Left hindlimb (tissue), 1 donor: ENCODE measurements around the gene ZDHHC21.
"Not testable (repeated sequence)": the region's sequence is repeated elsewhere in the genome, so short reads cannot be mapped to it uniquely, and the experiment has no call there.

Experiments
- DNase-seq: peaks from one replicate; pipeline ENCODE4 v3.0.0-alpha.2; 2018

The ZDHHC21 gene

GRCh38 chr9:14678776-14679175 is 14.5 kb downstream of the ZDHHC21 start:
- DNase-seq: no peak

- DNase-seq: no peak
Measured at GRCh38 chr9:14677872-14678271, 15.4 kb downstream of the ZDHHC21 start.

DNA sequence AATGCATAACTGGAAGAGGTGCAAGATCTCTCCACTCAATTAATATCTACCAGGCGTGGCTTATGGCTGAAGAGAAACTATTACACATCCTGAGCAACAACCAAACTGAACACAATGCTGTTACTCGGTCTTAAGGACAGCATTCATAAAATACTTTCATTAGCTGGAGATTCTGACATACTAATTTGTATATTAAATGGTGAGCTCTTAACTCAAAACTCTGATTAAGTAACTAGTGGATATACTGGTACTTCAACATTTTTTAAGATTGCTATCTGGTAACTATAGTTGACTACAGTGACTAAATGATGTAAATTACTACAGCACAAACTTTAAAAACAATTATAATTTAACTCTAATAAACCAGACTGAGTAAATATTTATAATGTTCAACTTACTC is 15.8 kb downstream of the ZDHHC21 start:
- DNase-seq: no peak

GRCh38 chr9:14674630-14675029 is 18.6 kb downstream of the ZDHHC21 start:
- no peak for DNase-seq

DNA sequence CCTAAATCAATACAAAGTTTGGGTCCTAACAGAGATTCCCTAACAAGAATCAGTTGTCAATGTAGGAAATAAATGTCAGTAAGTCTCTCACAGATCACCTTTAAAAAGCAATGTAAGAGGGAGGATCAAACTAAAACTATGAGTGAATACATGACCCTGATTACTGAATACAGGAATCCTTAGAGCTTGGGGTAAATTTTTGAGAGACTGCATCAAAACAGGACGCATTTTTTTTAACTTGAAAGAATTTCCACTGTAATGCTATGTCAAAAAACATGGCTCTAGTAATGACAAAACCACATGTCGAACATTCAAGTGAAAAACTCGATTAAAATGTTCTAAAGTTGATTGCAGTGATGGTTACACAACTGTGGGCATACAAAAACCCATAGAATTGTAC is 21.9 kb downstream of the ZDHHC21 start:
- DNase-seq: no peak

DNA sequence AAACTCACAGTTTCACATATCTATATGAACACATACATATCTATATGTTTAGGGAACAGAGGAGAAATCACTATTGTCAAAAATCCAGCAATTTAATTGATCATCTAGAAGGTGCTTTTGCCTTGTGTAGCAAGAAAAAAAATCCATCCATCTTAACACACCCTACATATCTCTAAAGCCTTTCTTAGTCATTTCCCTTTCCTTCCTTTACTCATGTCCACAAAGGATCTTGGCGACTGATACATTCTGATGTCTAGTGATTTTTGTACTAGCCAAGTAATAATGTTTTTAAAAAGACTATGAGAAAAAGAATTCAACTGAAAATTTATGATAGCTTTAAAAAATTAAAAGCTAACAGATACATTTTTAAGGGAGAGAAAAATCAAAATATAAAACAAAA is 22.5 kb downstream of the ZDHHC21 start:
- DNase-seq: no peak

GRCh38 chr9:14664022-14664421 is 29.2 kb downstream of the ZDHHC21 start:
- DNase-seq: not testable (repeated sequence)

DNA sequence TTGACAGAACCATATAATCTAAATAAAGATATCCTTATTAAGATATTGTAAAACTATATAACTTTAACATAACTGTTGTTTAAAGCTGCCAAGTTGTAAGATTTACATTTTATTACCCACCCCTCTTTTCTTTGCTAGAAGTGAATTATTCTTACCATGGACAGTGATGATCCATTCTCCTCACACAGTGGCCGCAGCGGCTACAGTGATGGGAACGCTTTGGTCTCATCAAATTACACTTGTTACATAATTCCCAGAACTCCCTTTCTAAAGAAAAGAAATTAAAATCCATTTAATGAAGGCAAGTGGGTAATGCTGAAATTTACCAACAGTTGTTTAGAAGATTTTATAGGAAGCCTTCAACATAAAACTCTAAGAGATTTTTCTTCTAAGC is 31.2 kb downstream of the ZDHHC21 start:
- no peak for DNase-seq

DNA sequence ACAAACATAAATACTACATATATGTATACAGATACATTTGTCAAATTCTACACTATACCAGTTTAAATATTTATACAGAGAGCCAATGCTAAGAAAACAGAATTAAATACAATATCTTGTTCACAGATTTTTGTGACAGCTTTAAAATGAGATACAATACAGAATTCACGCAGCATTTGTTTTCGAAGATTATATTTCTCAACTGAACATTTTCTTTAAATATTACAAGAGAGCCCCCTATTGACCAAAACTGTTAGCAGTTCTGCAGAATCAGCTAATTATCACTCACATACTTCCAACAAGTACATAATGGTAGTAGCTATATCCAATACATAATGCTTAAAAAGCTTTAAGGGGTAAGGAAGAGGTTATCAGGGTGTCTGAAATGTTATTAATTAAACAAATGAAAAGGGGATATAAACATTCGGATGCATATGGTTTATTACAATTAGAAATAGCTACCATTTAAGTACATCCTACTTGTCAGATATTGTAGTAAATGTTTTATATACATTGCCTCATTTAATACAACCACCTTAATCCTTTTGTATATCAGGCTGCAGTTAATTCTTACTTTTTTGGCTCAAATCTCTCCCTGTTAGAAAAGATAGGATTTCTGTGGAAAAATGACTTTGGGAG is 31.7 kb downstream of the ZDHHC21 start:
- no peak for DNase-seq

GRCh38 chr9:14660721-14661120 is 32.5 kb downstream of the ZDHHC21 start:
- no peak for DNase-seq

DNA sequence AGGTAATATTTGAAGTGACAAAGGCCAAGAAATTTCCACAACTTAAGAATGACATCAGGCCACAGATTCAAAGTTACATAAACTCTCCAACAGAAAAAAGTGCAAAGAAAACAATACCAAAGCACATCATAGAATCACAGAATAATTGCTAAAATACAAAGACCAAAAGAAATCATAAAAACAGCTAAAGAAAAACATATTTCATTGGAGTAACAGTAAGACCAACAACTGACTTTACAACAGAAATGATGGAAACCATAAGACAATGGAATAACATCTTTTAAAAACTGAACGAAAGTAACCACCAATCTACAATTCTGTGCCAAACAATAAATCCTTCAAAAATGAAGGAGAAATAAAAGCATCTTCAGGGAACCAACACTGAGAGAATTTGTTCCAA is 38.3 kb downstream of the ZDHHC21 start:
- no peak for DNase-seq

GRCh38 chr9:14653511-14653910 is 39.7 kb downstream of the ZDHHC21 start:
- DNase-seq: no peak

- no peak for DNase-seq
Measured at GRCh38 chr9:14652729-14653377, 40.4 kb downstream of the ZDHHC21 start.

- DNase-seq: no peak
Measured at GRCh38 chr9:14650596-14650995, 42.6 kb downstream of the ZDHHC21 start.

DNA sequence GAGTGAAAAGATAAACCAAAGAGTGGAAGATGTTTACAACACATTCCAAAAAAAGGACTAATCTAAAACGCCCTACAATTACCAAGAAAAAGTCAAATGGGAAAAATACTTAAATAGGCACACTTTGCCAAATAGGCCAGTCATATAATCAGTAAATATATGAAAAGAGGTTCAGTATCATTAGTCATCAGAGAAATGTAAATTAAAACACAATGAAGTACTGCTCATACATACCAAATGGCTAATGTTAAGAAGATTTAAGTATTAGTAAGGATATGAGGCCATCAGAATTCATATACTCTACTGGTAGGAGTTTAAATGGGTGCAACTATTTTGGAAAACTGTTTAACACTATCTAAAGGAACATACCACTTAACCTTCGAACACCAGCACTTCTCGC is 47.6 kb downstream of the ZDHHC21 start:
- DNase-seq: no peak

DNA sequence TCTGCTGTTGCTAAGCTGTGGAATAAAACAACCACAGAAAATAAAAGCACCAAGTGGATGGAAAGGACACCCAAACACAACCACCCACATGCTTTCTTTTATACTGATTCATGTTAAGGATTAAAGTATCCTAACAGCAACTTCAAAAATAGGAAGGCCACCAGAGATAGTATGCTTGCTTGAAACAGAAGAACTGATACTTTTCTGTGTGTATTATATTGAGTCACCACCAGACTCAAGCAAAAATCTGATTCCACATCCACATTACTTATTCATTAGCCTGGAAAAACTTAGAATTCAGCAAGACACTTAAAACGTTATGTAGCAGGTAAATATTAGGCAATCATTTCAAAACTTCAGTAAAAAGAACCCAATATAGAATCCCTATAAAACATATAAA is 52.3 kb downstream of the ZDHHC21 start:
- no peak for DNase-seq

DNA sequence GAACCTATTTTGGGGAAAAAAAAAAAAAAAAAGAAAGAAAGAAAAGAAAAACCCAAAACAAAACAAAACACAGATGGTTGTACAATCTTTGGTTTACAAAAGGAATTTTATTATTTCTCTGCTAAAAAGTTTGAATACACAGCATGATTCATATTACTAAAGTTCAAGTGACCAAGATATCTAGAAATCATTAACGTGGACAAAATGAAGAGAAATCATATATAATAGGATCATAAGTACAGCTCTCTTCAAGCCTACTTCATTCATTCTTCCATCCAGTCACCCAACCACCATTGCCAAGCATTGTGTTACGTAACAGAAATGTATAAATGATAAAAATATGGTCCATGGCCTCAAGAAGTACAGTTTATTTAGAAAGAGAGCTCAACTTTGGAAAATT is 52.9 kb downstream of the ZDHHC21 start:
- DNase-seq: no peak

DNA sequence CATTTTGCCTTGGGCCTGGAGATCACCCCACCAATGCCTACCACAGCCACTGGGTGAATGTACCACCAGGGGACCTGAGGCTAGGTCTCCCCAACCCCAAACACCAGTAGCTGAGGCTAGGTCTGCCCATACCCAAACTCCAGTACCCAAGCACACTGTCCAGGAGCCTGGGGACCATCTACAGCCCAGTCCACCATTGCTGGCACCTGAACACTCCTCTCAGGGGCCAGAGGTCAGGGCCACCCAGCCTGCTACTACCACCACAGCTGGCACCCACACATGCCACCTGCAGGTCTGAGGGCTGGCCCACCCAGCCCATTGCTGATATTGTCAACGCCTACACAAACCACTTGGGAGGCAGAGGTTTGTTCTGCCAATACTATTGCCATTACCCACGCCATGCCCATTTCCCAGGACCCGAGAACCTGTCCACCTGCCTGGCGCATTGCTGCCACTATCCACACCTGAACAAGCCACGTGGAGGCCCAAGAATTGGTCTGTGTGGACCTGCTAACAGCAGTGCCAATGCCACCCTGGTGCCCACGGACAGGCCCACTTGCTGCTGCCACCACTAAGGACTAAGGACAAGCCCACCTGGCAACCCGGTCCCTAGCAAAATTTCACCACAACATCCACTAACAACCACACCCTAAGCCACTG is 59.2 kb downstream of the ZDHHC21 start:
- no peak for DNase-seq

GRCh38 chr9:14633148-14633547 is 60.1 kb downstream of the ZDHHC21 start:
- DNase-seq: no peak

- DNase-seq: no peak
Measured at GRCh38 chr9:14627513-14627912, 65.7 kb downstream of the ZDHHC21 start.

DNA sequence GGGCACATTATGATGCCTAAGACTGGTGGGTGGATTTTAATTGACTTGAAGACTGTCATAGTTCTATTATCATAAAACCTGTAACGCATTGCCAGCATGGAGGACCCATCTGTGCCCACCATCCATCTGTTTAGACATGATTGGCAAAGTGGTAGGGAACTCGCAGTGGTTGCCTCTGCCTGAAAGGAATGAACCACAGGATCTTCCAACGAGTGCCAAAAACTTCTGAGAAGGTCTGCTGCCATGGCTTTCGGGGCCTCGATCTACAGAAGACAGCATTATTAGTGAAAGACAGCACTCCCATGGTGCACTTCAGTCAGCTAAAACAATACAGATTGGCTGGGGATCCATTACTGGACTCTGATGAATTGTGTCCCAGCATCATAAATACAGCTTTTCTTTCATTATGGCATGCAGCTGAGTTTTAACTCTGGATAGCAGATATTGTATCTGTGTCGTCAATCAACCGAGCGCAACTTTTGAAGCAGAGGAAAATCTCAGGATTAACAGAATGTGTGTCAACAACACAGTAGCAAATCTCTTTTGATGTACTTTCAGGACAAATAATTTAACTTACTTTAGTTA is 74.3 kb downstream of the ZDHHC21 start:
- DNase-seq: no peak

GRCh38 chr9:14616188-14616982 is 76.8 kb downstream of the ZDHHC21 start:
- DNase-seq: no peak

- DNase-seq: no peak
Measured at GRCh38 chr9:14608540-14608939, 84.7 kb downstream of the ZDHHC21 start.
